HEK293 (cell line): ENCODE measurements around the gene CIP2A.

Source experiments
- CTCF ChIA-PET: fragments of 350-600 bp; formaldehyde crosslinking; extraction: SDS; loops from one replicate; lab custom pipeline; 2021; ENCODE audit warnings: antibody characterized with exemption; lab: Yijun Ruan, JAX
- POLR2A ChIA-PET: fragments of 300-600 bp; formaldehyde crosslinking; extraction: SDS; loops from one replicate; lab custom pipeline; 2020; ENCODE audit warnings: antibody characterized with exemption, inconsistent platforms; lab: Yijun Ruan, JAX
- H3K27ac ChIP-seq: fragments of 200-500 bp; sonication (Bioruptor generic); 2 replicates; pipeline ENCODE4 v1.5.1; 2014; ENCODE audit warnings: low read depth, low read length, control low read depth, inconsistent platforms; ENCODE audit errors: extremely low read depth
- H3K36me3 ChIP-seq, 2 experiments: fragments of 200-500 bp in 1 of 2; sonication (Bioruptor generic) in 1 of 2; 1 replicate in 1 of 2; 2 replicates in 1 of 2; pipeline ENCODE4 v1.5.1; 2014 to 2017; ENCODE audit warnings: inconsistent platforms in 2 of 2, low read length in 2 of 2; ENCODE audit not compliant: control insufficient read depth in 2 of 2, insufficient read depth in 1 of 2
- H3K4me1 ChIP-seq: fragments of 200-500 bp; sonication (Bioruptor generic); 2 replicates; pipeline ENCODE4 v1.5.1; 2014; ENCODE audit warnings: mild to moderate bottlenecking, low read length, inconsistent platforms; ENCODE audit not compliant: control insufficient read depth, insufficient read depth
- H3K4me3 ChIP-seq: 2 replicates; pipeline ENCODE4 v1.5.1; 2011; ENCODE audit warnings: low read depth, mild to moderate bottlenecking, control low read depth, low read length, moderate library complexity
- H3K9me3 ChIP-seq: fragments of 200-500 bp; sonication (Bioruptor generic); 2 replicates; pipeline ENCODE4 v1.5.1; 2014; ENCODE audit warnings: low read depth, low read length, inconsistent platforms; ENCODE audit not compliant: control insufficient read depth, insufficient read depth
- ATF2 ChIP-seq: fragments of 450-650 bp; formaldehyde crosslinking; IDR thresholded peaks from 2 replicates; pipeline ENCODE4 v1.5.1; 2016; ENCODE audit warnings: missing biosample characterization, missing genetic modification characterization, low read depth
- GFI1B ChIP-seq: fragments of 450-650 bp; formaldehyde crosslinking; IDR thresholded peaks from 2 replicates; pipeline ENCODE4 v1.5.1; 2016; ENCODE audit warnings: missing biosample characterization, missing genetic modification characterization
- HOXD13 ChIP-seq: sonication (generic); formaldehyde crosslinking; IDR thresholded peaks from 2 replicates; pipeline ENCODE4 v1.8.0; 2022; ENCODE audit warnings: missing genetic modification reagents, borderline replicate concordance
- ZBTB7A ChIP-seq: fragments of 450-650 bp; formaldehyde crosslinking; IDR thresholded peaks from 2 replicates; pipeline ENCODE4 v1.5.1; 2016; ENCODE audit warnings: low read depth, missing biosample characterization, missing genetic modification characterization
- ZNF174 ChIP-seq: fragments of 450-650 bp; formaldehyde crosslinking; IDR thresholded peaks from 2 replicates; pipeline ENCODE4 v1.5.0; 2017; ENCODE audit warnings: missing biosample characterization, mild to moderate bottlenecking, missing genetic modification characterization
- ZNF19 ChIP-seq: fragments of 450-650 bp; formaldehyde crosslinking; IDR thresholded peaks from 2 replicates; pipeline ENCODE4; 2016; ENCODE audit warnings: missing biosample characterization, missing genetic modification characterization, low read depth
- ZNF221 ChIP-seq: fragments of 450-650 bp; formaldehyde crosslinking; IDR thresholded peaks from 2 replicates; pipeline ENCODE4 v1.5.1; 2017; ENCODE audit warnings: missing biosample characterization, missing genetic modification characterization, borderline replicate concordance
- ZNF223 ChIP-seq: fragments of 450-650 bp; formaldehyde crosslinking; IDR thresholded peaks from 2 replicates; pipeline ENCODE4 v1.5.1; 2016; ENCODE audit warnings: missing biosample characterization, missing genetic modification characterization
- ZNF239 ChIP-seq: fragments of 450-650 bp; formaldehyde crosslinking; IDR thresholded peaks from 2 replicates; pipeline ENCODE4 v1.5.1; 2016; ENCODE audit warnings: missing biosample characterization, missing genetic modification characterization
- ZNF248 ChIP-seq: fragments of 450-650 bp; formaldehyde crosslinking; IDR thresholded peaks from 2 replicates; pipeline ENCODE4 v1.5.1; 2017; ENCODE audit warnings: missing biosample characterization, missing genetic modification characterization
- ZNF561 ChIP-seq: fragments of 450-650 bp; IDR thresholded peaks from 2 replicates; pipeline ENCODE4 v1.5.1; 2018; ENCODE audit warnings: missing biosample characterization, missing genetic modification characterization, borderline replicate concordance
- ZNF624 ChIP-seq: fragments of 450-650 bp; formaldehyde crosslinking; IDR thresholded peaks from 2 replicates; pipeline ENCODE4 v1.5.1; 2017; ENCODE audit warnings: missing biosample characterization, missing genetic modification characterization
- ZNF626 ChIP-seq: fragments of 450-650 bp; sonication (Bioruptor Pico); formaldehyde crosslinking; IDR thresholded peaks from 2 replicates; pipeline ENCODE4 v1.5.1; 2018; ENCODE audit warnings: missing biosample characterization, missing genetic modification characterization, inconsistent platforms
- ZNF629 ChIP-seq: fragments of 450-650 bp; formaldehyde crosslinking; IDR thresholded peaks from 2 replicates; pipeline ENCODE4 v1.5.1; 2017; ENCODE audit warnings: missing biosample characterization, missing genetic modification characterization
- ZNF670 ChIP-seq: fragments of 450-650 bp; formaldehyde crosslinking; IDR thresholded peaks from 2 replicates; pipeline ENCODE4 v1.5.1; 2016; ENCODE audit warnings: missing biosample characterization, missing genetic modification characterization, low read depth
- ZNF843 ChIP-seq: fragments of 450-650 bp; formaldehyde crosslinking; IDR thresholded peaks from 2 replicates; pipeline ENCODE4 v1.5.1; 2016; ENCODE audit warnings: missing biosample characterization, missing genetic modification characterization
- TF ChIP-seq, protein P1 (sequence below): IDR thresholded peaks from 2 replicates; pipeline ENCODE4 v1.6.1; 2011; ENCODE audit warnings: mild to moderate bottlenecking, low read depth, low read length, borderline replicate concordance
- TF ChIP-seq, protein P2 (sequence below): fragments of 450-650 bp; formaldehyde crosslinking; IDR thresholded peaks from 2 replicates; pipeline ENCODE4 v1.5.1; 2016; ENCODE audit warnings: missing biosample characterization, missing genetic modification characterization
- TF ChIP-seq, protein P3 (sequence below): fragments of 450-650 bp; formaldehyde crosslinking; IDR thresholded peaks from 2 replicates; pipeline ENCODE4 v1.5.1; 2016; ENCODE audit warnings: missing biosample characterization, missing genetic modification characterization
- TF ChIP-seq, protein P4 (sequence below): fragments of 450-650 bp; formaldehyde crosslinking; IDR thresholded peaks from 2 replicates; pipeline ENCODE4 v1.5.1; 2016; ENCODE audit warnings: missing biosample characterization, missing genetic modification characterization

Gene CIP2A

DNA sequence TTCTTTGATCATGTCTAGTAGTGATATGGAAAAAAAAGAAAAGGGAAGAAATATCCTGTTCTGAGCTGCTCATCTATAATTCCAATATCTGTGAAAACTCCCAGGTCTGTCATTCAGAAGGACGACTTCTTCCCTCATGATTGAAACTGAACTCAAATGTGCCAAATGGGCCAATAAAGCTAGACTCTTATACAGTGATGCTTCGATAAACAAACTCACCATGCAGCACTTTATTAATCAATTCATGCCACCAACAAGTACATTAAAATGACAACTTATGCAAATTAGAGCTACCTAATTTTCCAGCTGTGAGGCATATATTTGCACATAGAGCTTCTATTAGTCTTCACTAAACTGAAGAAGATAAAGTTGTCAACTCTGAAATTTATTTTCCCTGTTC lies 63.3 kb downstream of the CIP2A start:
- Histone ChIP-seq H3K4me3 (no peak overlapping the region), H3K4me1 (no peaks in the 10 kb centered on the region), H3K9me3 (no peaks in the 10 kb centered on the region), H3K27ac (no peak overlapping the region)
- POLR2A ChIA-PET, result no interaction called here
- TF ChIP-seq ATF2 (tag by site-specific recombination), result no peak
- TF ChIP-seq, all 188 proteins: peak for 0
- CTCF ChIA-PET, result no interaction called here
- no peaks in the 10 kb centered on the region for H3K36me3 ChIP-seq

GRCh38 chr3:108525256-108525655 lies 64.0 kb downstream of the CIP2A start:
- H3K27ac ChIP-seq, result no peak overlapping the region
- no peak for TF ChIP-seq GFI1B (tag by site-specific recombination)
- TF ChIP-seq ZNF624 (tag by site-specific recombination), result no peak
- TF ChIP-seq, protein P1, sequence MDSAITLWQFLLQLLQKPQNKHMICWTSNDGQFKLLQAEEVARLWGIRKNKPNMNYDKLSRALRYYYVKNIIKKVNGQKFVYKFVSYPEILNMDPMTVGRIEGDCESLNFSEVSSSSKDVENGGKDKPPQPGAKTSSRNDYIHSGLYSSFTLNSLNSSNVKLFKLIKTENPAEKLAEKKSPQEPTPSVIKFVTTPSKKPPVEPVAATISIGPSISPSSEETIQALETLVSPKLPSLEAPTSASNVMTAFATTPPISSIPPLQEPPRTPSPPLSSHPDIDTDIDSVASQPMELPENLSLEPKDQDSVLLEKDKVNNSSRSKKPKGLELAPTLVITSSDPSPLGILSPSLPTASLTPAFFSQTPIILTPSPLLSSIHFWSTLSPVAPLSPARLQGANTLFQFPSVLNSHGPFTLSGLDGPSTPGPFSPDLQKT, result no peak
- TF ChIP-seq, protein P2, sequence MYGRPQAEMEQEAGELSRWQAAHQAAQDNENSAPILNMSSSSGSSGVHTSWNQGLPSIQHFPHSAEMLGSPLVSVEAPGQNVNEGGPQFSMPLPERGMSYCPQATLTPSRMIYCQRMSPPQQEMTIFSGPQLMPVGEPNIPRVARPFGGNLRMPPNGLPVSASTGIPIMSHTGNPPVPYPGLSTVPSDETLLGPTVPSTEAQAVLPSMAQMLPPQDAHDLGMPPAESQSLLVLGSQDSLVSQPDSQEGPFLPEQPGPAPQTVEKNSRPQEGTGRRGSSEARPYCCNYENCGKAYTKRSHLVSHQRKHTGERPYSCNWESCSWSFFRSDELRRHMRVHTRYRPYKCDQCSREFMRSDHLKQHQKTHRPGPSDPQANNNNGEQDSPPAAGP, result no peak
- no peak for TF ChIP-seq ZNF174 (tag by site-specific recombination)
- TF ChIP-seq ZNF221, result no peak
- TF ChIP-seq ZNF19 (tag by site-specific recombination), result no peak
- TF ChIP-seq, all 188 proteins: peak for 0
- Histone ChIP-seq H3K9me3 (no peaks in the 10 kb centered on the region), H3K4me1 (no peaks in the 10 kb centered on the region), H3K4me3 (no peak overlapping the region), H3K36me3 (no peaks in the 10 kb centered on the region)
- ChIA-PET POLR2A (no interaction called here), CTCF (interaction anchor here (0.7 to 0.8 kb wide), 2 partner anchors 27 to 248 kb away, joined by 3 to 5 read pairs; no protein-coding TSS in a partner anchor)

DNA sequence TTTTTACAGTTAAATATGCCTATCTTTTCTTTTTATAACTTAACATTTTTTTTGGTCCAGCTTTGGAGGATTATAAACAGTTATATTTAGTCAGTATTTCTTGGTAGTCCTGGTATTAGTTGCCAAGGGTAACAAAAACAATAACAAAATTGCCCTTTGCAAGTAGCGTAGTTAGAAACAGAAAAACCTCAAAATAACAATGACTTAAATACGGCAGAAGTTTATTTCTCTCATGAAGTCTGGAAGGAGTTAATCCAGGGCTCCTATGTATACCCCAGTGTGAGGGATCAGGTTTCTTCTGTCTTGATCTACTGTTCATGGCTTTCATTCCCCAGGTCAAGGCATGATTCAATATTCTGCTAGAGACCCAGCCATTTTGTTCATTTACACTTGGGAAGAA lies 64.7 kb downstream of the CIP2A start:
- H3K4me3 ChIP-seq, result no peak overlapping the region
- H3K9me3 ChIP-seq, result no peaks in the 10 kb centered on the region
- POLR2A ChIA-PET, result no interaction called here
- no peaks in the 10 kb centered on the region for H3K4me1 ChIP-seq
- H3K36me3 ChIP-seq, result no peaks in the 10 kb centered on the region
- H3K27ac ChIP-seq, result no peak overlapping the region
- CTCF ChIA-PET, result interaction anchor here (0.6 kb wide), 1 partner anchor 46 kb away, joined by 3 read pairs; no protein-coding TSS in a partner anchor
- TF ChIP-seq, protein P3, sequence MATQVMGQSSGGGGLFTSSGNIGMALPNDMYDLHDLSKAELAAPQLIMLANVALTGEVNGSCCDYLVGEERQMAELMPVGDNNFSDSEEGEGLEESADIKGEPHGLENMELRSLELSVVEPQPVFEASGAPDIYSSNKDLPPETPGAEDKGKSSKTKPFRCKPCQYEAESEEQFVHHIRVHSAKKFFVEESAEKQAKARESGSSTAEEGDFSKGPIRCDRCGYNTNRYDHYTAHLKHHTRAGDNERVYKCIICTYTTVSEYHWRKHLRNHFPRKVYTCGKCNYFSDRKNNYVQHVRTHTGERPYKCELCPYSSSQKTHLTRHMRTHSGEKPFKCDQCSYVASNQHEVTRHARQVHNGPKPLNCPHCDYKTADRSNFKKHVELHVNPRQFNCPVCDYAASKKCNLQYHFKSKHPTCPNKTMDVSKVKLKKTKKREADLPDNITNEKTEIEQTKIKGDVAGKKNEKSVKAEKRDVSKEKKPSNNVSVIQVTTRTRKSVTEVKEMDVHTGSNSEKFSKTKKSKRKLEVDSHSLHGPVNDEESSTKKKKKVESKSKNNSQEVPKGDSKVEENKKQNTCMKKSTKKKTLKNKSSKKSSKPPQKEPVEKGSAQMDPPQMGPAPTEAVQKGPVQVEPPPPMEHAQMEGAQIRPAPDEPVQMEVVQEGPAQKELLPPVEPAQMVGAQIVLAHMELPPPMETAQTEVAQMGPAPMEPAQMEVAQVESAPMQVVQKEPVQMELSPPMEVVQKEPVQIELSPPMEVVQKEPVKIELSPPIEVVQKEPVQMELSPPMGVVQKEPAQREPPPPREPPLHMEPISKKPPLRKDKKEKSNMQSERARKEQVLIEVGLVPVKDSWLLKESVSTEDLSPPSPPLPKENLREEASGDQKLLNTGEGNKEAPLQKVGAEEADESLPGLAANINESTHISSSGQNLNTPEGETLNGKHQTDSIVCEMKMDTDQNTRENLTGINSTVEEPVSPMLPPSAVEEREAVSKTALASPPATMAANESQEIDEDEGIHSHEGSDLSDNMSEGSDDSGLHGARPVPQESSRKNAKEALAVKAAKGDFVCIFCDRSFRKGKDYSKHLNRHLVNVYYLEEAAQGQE (tag by site-specific recombination), result no peak
- no peak for TF ChIP-seq HOXD13 (CRISPR knock-in tag)
- no peak for TF ChIP-seq ZNF248 (tag by site-specific recombination)
- TF ChIP-seq, protein P4, sequence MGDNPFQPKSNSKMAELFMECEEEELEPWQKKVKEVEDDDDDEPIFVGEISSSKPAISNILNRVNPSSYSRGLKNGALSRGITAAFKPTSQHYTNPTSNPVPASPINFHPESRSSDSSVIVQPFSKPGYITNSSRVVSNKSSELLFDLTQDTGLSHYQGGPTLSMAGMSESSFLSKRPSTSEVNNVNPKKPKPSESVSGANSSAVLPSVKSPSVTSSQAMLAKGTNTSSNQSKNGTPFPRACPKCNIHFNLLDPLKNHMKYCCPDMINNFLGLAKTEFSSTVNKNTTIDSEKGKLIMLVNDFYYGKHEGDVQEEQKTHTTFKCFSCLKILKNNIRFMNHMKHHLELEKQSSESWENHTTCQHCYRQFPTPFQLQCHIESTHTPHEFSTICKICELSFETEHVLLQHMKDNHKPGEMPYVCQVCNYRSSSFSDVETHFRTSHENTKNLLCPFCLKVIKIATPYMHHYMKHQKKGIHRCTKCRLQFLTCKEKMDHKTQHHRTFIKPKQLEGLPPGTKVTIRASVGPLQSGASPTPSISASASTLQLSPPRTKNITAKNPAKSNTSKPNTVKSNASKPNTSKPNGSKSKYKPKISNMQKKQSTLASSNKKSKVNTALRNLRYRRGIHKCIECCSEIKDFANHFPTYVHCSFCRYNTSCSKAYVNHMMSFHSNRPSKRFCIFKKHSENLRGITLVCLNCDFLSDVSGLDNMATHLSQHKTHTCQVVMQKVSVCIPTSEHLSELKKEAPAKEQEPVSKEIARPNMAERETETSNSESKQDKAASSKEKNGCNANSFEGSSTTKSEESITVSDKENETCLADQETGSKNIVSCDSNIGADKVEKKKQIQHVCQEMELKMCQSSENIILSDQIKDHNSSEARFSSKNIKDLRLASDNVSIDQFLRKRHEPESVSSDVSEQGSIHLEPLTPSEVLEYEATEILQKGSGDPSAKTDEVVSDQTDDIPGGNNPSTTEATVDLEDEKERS (tag by site-specific recombination), result no peak
- TF ChIP-seq ZNF629 (tag by site-specific recombination), result no peak
- no peak for TF ChIP-seq ZNF19 (tag by site-specific recombination)
- TF ChIP-seq ZNF561 (tag by site-specific recombination), result no peak
- TF ChIP-seq ZNF670, result no peak
- TF ChIP-seq ZBTB7A (tag by site-specific recombination), result no peak
- no peak for TF ChIP-seq ZNF626 (tag by site-specific recombination)
- no peak for TF ChIP-seq ZNF223
- TF ChIP-seq, protein P1, result no peak
- no peak for TF ChIP-seq ZNF239 (tag by site-specific recombination)
- TF ChIP-seq ZNF843 (tag by site-specific recombination), result no peak
